GM18517 (cell line): ENCODE measurements around the gene CS.

ENCODE experiments used
- ATAC-seq: cut with Tn5 transposase; IDR thresholded peaks from one replicate; pipeline ENCODE4 v1.9.1; 2021; ENCODE audit warnings: mild to moderate bottlenecking, moderate library complexity; ENCODE audit not compliant: unreplicated experiment

The CS gene

GRCh38 chr12:56253091-56253490 is 47.0 kb downstream of the CS start:
- ATAC-seq = no peak

GRCh38 chr12:56252649-56253048 is 47.5 kb downstream of the CS start:
- ATAC-seq = no peak

GRCh38 chr12:56248711-56249110 is 51.4 kb downstream of the CS start:
- no peak for ATAC-seq

- no peak for ATAC-seq
These were observed 52.2 kb downstream of the CS start for GRCh38 chr12:56247923-56248322.

GRCh38 chr12:56244494-56244893 is 55.6 kb downstream of the CS start:
- ATAC-seq = no peak

- no peak for ATAC-seq
These were observed 56.4 kb downstream of the CS start for GRCh38 chr12:56243731-56244181.

GRCh38 chr12:56242986-56243385 is 57.1 kb downstream of the CS start:
- no peak for ATAC-seq

- ATAC-seq = no peak
These were observed 58.5 kb downstream of the CS start for GRCh38 chr12:56241424-56242303.

- ATAC-seq = no peak
These were observed 62.6 kb downstream of the CS start for GRCh38 chr12:56237552-56237951.

GRCh38 chr12:56236985-56237384 is 63.1 kb downstream of the CS start:
- no peak for ATAC-seq

GRCh38 chr12:56236091-56236490 is 64.0 kb downstream of the CS start:
- no peak for ATAC-seq

GRCh38 chr12:56234746-56235436 is 65.2 kb downstream of the CS start:
- ATAC-seq = no peak

- ATAC-seq = no peak
These were observed 68.9 kb downstream of the CS start for GRCh38 chr12:56231184-56231582.

- ATAC-seq = no peak
These were observed 69.5 kb downstream of the CS start for GRCh38 chr12:56230432-56231183.

GRCh38 chr12:56229916-56230431 is 70.2 kb downstream of the CS start, which contains the start of gene SLC39A5:
Gene SLC39A5, plus strand, starts transcription at chr12:56230051. Its CDS starts 1,224 bp downstream, at chr12:56231275.
- ATAC-seq = no peak

GRCh38 chr12:56229082-56229481 is 71.0 kb downstream of the CS start:
- no peak for ATAC-seq

GRCh38 chr12:56224954-56225353 is 75.2 kb downstream of the CS start:
- ATAC-seq = no peak

GRCh38 chr12:56224102-56224701 is 75.9 kb downstream of the CS start, which contains the start of gene NABP2:
Gene NABP2, plus strand, starts transcription at chr12:56224342. Its CDS starts 515 bp downstream, at chr12:56224857.
- ATAC-seq = peak; percentile 60

- ATAC-seq = no peak
These were observed 76.5 kb downstream of the CS start for GRCh38 chr12:56223571-56224101.

GRCh38 chr12:56222531-56222895 is 77.6 kb downstream of the CS start:
- no peak for ATAC-seq
